Measurements from ENCODE around the gene SLFN12. TPM values are rescaled to one million over a fixed set of nuclear protein-coding genes. Genes with fewer than 3 reads are reported as not detected.

The SLFN12 gene
- total RNA-seq, 4 donors from 2014 or later = 4.7 to 33.8 (median 7.5) TPM

- peaks cover 0 to 3% of the 10 kb centered on the region in 2 donors for H3K27me3 ChIP-seq
- TF ChIP-seq CTCF (IDR thresholded peaks at IDR 0.05) (no peak), POLR2A (IDR thresholded peaks at IDR 0.05) (no peak)
- H3K9me3 ChIP-seq = no peaks in the 10 kb centered on the region
- DNase-seq = peak; percentile 71 to 93 (median 87)
- peaks cover 0 to 4% (median 0%) of the 10 kb centered on the region in 4 donors for H3K4me1 ChIP-seq
- H3K27ac ChIP-seq = peak within 1 kb of the TSS; percentile 55 to 86 (median 78)
- H3K4me3 ChIP-seq = peak within 1 kb of the TSS; percentile 50 to 71 (median 58)
- no peaks in the 10 kb centered on the region for H3K36me3 ChIP-seq
Measured at GRCh38 chr17:35448214-35448898, 16.1 kb upstream of the SLFN12 start, which contains the start of gene SLFN13. SLFN13 (minus strand) TSS chr17:35448766; CDS start chr17:35445680, 3,086 bp downstream.

GRCh38 chr17:35447499-35447898 lies 15.2 kb upstream of the SLFN12 start:
- no peaks in the 10 kb centered on the region for H3K36me3 ChIP-seq
- H3K27me3 ChIP-seq = peaks cover 0 to 3% of the 10 kb centered on the region in 2 donors
- DNase-seq = no peak
- no peaks in the 10 kb centered on the region for H3K9me3 ChIP-seq
- H3K4me1 ChIP-seq = peaks cover 0 to 4% (median 0%) of the 10 kb centered on the region in 4 donors
- TF ChIP-seq CTCF (IDR thresholded peaks at IDR 0.05) = no peak
- no peak for TF ChIP-seq POLR2A (IDR thresholded peaks at IDR 0.05)
- peak overlapping the region in 2 of 4 donors; percentile 54 to 62 for H3K4me3 ChIP-seq
- H3K27ac ChIP-seq = peak overlapping the region in 3 of 4 donors; percentile 55 to 86 (median 75)

GRCh38 chr17:35438433-35438832 lies 6.1 kb upstream of the SLFN12 start:
- H3K27me3 ChIP-seq = no peaks in the 10 kb centered on the region
- H3K4me3 ChIP-seq = no peak overlapping the region
- no peaks in the 10 kb centered on the region for H3K9me3 ChIP-seq
- no peaks in the 10 kb centered on the region for H3K36me3 ChIP-seq
- no peak for TF ChIP-seq POLR2A (IDR thresholded peaks at IDR 0.05)
- TF ChIP-seq CTCF (IDR thresholded peaks at IDR 0.05) = no peak
- H3K27ac ChIP-seq = no peak overlapping the region
- peaks cover 0 to 6% (median 0%) of the 10 kb centered on the region in 4 donors for H3K4me1 ChIP-seq
- no peak for DNase-seq

GRCh38 chr17:35433075-35433894 lies 985 bp upstream of the SLFN12 start:
- no peaks in the 10 kb centered on the region for H3K9me3 ChIP-seq
- peaks cover 0 to 11% (median 0%) of the 10 kb centered on the region in 4 donors for H3K4me1 ChIP-seq
- H3K36me3 ChIP-seq = no peaks in the 10 kb centered on the region
- peak overlapping the region; percentile 74 to 83 (median 76) for H3K27ac ChIP-seq
- TF ChIP-seq CTCF (IDR thresholded peaks at IDR 0.05) (no peak), POLR2A (IDR thresholded peaks at IDR 0.05) (no peak)
- DNase-seq = peak in 2 of 3 donors; percentile 50 to 79
- H3K27me3 ChIP-seq = no peaks in the 10 kb centered on the region
- peak overlapping the region; percentile 45 to 58 (median 56) for H3K4me3 ChIP-seq

GRCh38 chr17:35429702-35430101 lies 2.6 kb downstream of the SLFN12 start:
- no peak overlapping the region for H3K27ac ChIP-seq
- H3K36me3 ChIP-seq = no peaks in the 10 kb centered on the region
- no peak for DNase-seq
- no peaks in the 10 kb centered on the region for H3K27me3 ChIP-seq
- TF ChIP-seq POLR2A (IDR thresholded peaks at IDR 0.05) = no peak
- peaks cover 0 to 11% (median 0%) of the 10 kb centered on the region in 4 donors for H3K4me1 ChIP-seq
- H3K4me3 ChIP-seq = no peak overlapping the region
- H3K9me3 ChIP-seq = no peaks in the 10 kb centered on the region

GRCh38 chr17:35428229-35428628 lies 4.1 kb downstream of the SLFN12 start:
- no peak overlapping the region for H3K4me3 ChIP-seq
- no peak for TF ChIP-seq CTCF (IDR thresholded peaks at IDR 0.05)
- no peak for TF ChIP-seq POLR2A (IDR thresholded peaks at IDR 0.05)
- DNase-seq = no peak

More at GRCh38 chr17:35428229-35428628, 4.1 kb downstream of the SLFN12 start:
- no peaks in the 10 kb centered on the region for H3K36me3 ChIP-seq
- H3K9me3 ChIP-seq = no peaks in the 10 kb centered on the region
- no peaks in the 10 kb centered on the region for H3K27me3 ChIP-seq
- H3K27ac ChIP-seq = no peak overlapping the region
- H3K4me1 ChIP-seq = peaks cover 0 to 2% (median 0%) of the 10 kb centered on the region in 4 donors
